ENCODE measurements around the gene HNRNPM.
"Not testable (repeated sequence)": the region's sequence is repeated elsewhere in the genome, so short reads cannot be mapped to it uniquely, and the experiment has no call there.

HNRNPM gene

DNA sequence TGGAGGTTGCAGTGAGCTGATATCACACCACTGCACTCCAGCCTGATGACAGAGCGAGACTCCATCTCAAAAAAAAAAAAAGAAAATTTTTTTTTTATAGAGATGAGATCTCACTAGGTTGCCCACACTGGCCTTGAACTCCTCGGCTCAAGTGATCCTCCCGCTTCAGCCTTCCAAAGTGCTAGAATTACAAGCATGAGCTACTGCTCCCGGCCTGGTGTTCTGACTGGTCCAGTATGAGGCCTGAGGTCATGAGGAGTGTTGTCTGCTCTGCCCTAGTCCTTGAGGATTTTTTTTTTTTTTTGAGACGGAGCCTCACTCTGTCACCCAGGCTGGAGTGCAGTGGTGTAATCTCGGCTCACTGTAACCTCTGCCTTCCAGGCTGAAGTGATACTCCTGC, 19.4 kb upstream of the HNRNPM start:
- DNase-seq: not testable (repeated sequence)

DNA sequence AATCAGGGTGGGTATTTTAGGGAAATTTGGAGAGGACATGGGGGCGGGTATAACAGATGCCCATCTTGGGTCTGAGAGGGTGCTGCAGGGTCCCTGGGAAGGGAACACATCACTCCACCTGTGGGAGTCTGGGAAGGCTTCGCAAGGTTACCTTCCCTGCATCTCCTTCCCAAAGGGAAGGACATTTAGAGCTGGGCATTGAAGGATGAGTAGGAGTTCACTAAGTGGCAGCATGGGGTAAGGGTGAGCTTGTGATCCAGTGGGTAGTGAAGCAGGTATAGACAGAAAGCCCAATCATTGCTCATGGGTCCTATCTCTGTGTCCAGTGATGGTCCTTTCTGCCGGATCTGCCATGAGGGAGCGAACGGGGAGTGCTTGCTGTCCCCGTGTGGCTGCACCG, 18.5 kb upstream of the HNRNPM start:
- no peak for DNase-seq

DNA sequence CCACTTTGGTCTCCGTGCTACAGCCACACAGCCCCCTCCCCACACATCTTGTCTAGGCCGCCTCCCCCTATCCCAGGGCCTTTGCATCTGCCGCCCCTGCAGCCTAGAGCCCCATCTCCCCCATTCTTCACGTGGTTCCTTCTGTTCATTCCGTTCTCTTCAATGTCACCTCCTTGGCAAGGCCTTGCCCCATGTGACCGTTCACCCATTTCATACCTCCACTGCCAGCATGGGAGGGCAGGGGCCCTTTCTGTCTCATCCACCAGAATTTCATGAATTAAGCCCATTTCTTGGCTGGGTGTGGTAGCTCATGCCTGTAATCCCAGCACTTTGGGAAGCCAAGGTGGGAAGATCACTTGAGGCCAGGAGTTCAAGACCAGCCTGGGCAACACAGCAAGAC, 15.7 kb upstream of the HNRNPM start:
- DNase-seq: no peak

DNA sequence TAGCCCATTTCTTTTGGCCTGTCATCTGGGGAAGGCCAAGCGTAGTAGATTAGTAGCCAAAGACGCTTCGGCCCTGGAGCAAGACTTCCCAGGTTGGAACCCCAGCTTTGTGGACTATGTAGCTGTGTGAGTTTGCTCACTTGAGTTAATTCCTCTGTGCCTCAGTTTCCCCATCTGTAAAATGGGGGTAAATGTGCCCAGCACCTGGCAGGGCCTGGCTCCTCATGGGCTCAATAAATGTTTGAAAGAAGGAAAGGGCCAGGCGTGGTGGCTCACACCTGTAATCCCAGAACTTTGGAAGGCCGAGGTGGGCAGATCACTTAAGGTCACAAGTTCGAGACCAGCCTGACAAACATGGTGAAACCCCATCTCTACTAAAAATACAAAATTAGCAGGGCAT, 14.9 kb upstream of the HNRNPM start:
- no peak for DNase-seq

DNA sequence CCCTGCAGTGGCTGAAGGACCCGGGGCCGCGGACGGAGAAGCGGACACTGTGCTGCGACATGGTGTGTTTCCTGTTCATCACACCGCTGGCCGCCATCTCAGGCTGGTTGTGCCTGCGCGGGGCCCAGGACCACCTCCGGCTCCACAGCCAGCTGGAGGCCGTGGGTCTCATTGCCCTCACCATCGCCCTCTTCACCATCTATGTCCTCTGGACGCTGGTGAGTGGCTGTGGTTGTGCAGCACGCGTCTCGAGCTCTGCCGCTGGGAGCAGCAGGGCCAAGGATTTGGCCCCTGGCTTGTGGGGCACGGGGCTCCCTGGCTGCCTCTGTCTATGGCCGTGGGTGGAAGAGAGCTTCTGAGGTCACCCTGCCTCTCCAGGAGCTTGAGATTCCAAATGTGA, 14.1 kb upstream of the HNRNPM start:
- DNase-seq: no peak

DNA sequence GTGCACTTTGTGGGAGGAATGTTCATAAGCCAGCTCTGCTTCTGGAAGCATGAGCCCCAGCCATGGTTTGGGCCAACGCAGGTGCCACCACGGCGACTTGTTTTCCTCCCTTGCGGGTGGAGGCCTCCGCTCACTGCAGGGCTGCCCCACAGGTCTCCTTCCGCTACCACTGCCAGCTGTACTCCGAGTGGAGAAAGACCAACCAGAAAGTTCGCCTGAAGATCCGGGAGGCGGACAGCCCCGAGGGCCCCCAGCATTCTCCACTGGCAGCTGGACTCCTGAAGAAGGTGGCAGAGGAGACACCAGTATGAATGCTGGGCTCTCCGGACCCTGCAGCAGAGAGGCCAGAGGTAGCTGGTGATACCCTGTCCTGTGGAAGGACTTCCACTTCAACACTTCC, 6.5 kb upstream of the HNRNPM start:
- no peak for DNase-seq

DNA sequence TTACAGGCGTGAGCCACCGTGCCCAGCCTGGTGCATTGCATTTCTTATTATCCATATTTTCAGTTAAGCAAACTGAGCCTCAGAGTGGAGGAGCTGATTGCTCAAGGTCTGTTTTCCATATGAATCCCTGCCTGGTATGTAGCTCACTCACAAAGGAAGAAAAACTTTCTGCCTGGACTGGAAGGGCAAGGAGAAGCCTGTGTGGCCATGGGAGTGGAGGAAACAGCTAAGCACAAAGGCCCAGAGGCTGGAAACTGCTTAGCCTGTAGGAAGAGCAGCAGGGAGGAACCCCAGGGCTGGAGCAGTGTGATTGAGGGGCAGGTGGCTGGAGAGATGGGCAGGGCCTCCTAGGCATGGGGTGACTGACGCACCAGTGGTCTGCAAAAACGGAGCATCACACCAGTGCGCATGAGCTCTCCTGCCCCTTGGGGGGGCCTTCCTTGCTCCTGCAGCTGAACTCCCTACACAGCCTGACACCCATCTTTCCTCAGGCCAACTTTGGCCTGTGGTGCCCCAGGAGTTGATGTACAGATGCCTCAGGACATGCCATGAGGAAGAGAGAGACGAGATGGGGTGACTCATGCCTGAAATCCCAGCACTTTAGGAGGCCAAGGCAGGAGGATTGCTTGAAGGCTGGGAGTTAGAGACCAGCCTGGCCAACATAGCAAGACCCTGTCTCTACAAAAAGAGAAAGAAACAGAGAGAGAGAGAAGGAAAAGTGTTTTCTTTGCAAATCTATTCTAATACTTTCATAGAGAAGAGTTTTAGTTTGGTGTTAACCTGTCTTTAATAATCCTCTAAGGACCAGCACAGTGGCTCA, 2.8 kb upstream of the HNRNPM start:
- DNase-seq: no peak

DNA sequence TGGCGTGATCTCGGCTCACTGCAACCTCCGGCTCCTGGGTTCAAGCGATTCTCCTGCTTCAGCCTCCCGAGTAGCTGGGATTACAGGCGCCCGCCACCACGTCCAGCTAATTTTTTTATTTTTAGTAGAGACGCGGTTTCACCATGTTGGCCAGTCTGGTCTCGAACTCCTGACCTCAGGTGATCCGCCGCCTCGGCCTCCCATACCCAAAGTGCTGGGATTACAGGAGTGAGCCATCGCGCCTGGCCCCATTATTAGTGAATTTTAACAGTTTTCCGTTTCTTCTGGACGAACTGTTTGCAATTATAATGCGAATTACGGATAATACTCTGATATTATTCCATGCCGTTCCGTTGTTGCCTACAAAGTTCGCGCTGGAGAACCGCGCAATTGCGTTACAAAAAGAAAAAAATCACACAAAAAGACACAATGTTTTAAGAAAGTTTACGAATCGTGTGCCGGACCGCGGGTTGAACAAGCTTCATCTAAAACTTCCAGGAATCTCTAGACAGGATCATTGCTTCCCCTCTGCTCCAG, 567 bp upstream of the HNRNPM start:
- DNase-seq: not testable (repeated sequence)

DNA sequence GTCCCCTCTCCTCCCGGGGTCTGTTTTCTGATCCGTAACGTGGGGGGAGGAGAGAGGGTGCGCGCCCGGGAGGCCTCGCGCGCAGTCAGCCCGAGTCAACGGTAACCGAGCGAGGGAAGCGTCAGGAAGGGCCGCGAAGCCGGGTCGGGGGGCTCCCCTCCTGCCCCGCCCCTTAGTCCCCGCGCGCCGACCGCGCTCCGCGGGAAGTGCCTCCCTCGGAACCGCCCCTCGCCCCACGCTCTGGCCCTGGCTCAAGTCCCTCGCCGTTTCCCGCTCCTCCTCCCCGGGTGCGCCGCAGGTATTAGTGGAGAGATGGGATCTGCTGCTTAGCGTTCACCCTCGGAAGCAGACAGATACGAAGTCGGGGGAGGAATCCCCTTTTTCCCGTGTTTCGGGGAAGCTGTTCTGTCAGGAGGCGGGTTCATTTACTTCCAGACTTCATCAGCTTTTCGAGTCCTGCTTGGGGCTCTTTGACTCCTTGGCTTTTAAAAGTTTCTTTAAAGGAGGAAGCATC, 770 bp downstream of the HNRNPM start:
- DNase-seq: no peak

DNA sequence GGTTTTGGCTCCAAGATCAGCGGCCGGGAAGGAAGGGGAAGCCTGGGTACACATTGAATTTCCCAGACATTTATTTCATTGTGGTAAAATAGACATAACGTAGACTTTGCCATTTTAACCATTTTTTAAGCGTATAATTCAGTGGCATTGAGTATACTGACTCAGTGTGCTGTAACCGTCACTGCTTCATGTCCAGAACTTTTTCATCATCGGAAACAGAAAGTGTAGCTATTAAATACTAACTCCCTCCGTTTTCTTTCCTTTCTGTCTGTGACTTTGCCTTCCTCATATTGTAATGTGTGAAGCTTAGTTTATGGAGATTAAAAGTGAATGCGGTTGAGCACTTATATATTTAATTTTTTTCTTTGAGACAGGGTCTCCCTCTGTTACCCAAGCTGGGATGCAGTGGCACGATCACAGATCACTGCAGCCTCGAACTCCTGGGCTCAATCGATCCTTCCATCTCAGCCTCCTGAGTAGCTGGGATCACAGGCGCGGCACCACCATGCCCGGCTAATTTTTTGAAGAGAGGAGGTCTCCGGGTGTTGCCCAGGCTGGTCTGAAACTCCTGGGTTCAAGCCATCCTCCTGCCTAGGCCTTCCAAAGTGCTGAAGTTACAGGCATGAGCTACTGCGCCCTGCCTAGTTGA, 1.4 kb downstream of the HNRNPM start:
- no peak for DNase-seq

DNA sequence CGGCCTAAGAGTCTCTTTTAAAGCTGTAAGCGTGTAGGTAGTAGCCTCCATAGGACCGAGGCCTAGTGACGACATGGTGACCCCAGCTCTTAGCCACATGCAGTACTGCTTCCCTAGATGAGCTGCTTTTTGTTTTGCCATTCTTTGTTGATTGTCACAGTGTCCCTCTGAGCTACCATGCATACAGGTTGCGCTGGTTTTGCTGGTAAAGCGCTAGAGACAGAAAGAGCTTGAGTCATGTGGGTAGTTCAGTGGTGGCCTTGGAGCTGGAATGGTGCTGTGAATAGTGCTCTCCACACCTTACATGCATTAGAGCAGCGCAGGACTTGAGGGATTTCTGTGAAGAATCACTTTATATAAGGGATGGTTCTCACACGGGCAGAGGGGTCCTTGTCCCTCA, 5.1 kb downstream of the HNRNPM start:
- DNase-seq: no peak

DNA sequence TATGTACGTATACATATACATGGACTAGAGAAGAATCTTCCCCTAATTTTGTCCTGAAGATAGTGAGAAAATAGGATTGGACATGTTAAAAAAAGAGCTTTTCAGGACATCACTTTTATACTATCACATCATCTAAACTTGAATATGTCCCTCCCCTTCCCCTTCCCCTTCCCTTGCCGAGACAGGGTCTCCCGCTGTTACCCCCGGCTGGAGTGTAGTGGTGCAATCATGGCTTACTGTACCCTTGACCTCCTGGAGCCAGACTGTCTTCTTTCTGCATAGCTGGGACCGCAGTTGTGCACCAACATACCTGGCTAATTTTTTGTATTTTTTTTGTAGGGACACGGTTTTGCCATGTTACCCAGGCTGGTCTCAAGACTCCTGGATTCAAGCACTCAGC, 6.6 kb downstream of the HNRNPM start:
- no peak for DNase-seq

DNA sequence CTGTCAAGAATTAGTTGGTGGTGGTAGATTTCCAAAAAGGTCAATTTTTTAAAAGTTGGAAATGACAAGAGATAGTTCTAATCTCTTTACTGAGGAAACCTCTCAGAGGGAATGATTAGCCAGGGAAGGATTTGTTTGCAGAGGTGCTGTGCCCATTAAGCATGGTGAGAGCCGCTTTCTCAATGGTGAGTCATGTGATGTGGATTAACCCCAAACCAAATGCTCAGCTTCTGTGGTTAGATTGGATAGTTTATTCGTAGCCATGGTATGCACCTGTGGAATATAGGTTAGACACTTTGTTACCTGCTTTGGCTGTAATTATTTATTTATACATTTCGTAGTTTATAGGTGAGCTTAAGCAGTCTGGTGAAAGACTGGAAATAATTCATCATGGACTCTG, 7.1 kb downstream of the HNRNPM start:
- no peak for DNase-seq

DNA sequence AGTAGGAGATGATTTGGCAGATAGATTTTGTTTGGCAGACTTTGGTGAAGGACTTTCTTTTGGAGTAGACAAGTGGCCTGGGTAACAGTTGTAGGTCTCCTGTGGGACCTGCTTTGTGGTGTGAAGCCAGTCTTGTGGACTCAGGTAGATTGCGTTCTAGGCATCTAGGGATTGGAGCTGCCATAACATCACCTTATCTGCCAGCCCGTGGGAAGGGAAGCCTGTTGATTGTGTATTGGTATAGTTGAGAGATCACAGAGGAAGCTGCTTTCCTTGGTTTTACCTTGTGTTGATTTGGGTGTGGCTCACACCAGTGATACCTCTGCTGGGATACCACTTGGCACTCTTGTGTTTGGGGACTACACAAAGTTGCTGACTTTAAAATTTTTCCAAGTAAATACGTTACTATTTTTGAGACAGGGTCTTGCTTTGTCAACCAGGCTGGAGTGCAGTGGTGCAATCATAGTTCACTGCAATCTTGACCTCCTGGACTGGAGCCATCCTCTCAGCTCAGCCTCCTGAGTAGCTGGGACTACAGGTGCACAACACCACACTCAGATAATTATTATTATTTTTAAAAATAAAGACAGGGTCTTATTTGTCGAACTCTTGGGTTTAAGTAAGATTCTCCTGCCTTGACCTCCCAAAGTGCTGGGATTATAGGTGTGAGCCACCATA, 7.8 kb downstream of the HNRNPM start:
- no peak for DNase-seq

DNA sequence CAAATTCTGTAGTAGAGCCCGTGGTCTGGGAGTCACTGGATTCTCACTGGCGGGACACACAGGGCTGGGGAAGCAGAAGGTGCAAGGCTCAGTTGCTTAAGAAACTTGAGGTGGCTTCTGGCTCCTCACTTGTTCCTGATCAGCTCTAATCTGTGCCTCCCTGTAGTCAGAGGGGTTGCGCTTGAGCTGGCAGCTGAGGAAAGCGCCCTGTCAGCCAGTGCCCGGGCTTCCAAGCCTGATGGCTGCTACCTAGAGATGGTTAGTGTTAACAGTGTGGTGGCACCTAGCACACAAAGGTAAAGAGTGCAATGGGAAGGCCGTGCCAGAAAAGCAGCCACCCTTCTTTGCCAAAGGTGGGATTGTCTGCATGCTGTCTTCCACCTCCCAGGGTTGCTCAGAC, 8.8 kb downstream of the HNRNPM start:
- no peak for DNase-seq

DNA sequence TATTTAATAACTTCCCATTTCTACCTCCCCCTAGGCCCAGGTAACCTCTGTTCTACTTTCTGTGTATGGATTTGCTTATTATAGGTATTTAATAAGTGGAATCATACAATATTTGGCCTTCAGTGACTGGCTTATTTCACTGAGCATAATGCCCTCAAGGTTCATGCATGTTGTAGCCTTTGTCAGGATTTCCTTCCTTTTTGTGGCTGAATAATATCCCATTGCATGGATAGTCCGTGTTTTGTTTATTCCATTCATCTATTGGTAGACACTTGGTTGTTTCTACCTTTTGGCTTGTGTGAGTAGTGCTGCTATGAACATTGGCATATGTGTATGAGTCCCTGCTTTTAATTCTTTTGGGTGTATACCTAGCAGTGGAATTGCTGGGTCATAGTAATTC, 9.4 kb downstream of the HNRNPM start:
- no peak for DNase-seq

DNA sequence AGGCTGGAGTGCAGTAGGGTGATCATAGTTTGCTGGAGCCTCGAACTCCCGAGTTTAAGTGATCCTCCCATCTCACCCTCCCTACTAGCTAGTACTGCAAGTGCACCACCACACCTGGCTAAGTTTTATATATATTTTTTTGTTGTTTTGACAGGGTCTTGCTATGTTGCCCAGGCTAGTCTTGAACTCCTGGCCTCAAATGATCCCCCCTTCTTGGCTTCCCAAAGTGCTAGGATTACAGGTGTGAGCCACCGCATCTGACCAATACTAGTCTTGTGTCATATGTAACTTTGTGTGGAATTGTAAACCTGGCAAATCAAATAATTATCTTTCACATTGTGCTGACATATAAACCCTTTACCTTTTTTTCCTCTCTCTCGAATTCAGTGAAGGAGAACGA, 10.2 kb downstream of the HNRNPM start:
- DNase-seq: no peak

DNA sequence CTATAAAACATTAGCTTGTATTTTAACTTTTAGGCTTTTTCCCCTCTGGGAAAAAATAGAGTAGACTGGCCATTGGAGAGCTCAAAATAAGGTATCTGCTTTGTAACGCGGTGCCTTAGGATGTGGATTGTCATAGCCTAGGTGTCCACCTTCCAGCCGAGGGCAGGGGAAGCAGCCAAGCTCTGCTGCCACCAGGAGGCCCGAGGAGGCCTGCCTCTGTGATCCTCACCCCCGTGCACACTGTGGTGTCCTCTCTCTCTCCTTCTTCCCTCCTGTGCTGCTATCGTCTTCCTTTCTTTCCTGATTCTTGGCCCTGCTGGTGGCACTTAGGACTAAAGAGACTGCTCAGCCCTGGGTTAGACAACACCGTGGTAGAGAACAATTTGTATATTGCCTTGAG, 11.3 kb downstream of the HNRNPM start:
- DNase-seq: no peak

DNA sequence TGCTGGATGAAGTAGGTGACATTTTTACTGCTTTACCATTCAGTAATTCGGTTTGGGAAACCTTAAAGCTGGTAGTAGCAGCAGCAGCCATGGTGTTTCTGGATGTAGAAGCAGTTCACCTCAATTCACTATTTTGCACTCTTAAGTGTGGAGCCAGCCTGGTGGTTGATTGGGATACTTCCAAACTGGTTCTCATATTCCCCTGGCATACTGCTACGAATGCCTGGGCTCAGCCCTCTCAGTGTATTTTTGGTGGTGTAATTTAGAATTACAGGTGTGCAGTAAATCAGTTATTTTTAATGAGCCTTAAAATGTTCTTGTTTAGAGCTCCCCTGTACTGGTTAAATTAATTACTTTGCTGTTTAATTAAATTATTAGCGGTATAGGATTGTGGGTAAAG, 12.4 kb downstream of the HNRNPM start:
- DNase-seq: no peak

DNA sequence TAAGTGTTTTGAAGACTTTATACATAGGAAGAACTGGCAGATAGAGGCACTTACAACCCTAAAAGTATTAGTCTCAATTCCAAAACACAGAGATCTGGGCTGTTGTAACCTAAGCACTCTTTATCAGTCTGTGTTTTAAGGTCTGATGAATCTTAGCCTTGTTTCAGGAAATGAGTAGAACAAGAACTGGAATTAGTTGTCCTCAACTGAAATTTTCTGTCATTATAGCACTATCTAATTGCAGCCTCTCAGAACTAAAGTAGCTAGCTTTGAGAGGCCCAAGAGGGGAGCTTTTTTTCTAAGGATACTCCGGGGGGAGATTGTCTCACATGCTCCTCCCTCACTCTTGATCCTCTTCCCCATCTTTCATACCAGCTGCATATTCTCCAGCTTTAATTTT, 13.1 kb downstream of the HNRNPM start:
- DNase-seq: no peak

DNA sequence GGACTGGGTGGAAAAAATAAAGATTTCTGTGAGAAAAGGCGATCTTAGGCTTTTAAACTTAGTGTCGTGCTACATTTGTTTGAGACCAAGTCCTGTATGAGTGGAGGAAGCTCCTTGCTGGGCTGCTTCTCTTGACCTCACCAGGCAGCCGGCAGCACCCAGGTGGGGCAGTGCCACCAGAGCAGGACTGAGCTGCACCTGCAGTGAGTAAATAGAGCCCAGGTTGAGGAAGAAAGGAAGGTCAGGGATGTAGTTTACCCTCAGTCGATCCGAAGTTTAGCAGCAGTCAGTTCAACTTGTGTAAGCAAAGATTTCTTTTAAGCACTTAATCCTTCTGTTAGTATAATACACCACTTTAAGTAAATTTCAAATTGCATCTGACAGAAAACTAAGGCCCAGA, 13.6 kb downstream of the HNRNPM start:
- DNase-seq: no peak

DNA sequence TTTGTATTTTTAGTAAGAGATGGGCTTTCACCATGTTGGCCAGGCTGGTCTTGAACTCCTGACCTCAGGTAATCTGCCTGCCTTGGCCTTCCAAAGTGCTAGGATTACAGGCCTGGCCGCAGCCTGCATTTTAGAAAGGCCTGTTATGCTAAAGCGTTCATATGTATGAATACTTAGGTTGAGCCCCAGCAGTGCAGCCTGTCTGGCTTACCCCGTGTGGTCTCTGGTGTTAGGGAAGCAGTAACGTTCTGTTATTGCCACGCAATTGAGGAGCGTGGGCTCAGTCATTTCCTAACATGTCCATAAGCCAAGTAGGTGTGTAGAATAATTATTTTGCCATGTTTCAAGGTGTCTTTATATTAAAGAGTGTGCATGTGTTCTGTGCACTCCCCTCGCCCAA, 14.3 kb downstream of the HNRNPM start:
- DNase-seq: no peak

DNA sequence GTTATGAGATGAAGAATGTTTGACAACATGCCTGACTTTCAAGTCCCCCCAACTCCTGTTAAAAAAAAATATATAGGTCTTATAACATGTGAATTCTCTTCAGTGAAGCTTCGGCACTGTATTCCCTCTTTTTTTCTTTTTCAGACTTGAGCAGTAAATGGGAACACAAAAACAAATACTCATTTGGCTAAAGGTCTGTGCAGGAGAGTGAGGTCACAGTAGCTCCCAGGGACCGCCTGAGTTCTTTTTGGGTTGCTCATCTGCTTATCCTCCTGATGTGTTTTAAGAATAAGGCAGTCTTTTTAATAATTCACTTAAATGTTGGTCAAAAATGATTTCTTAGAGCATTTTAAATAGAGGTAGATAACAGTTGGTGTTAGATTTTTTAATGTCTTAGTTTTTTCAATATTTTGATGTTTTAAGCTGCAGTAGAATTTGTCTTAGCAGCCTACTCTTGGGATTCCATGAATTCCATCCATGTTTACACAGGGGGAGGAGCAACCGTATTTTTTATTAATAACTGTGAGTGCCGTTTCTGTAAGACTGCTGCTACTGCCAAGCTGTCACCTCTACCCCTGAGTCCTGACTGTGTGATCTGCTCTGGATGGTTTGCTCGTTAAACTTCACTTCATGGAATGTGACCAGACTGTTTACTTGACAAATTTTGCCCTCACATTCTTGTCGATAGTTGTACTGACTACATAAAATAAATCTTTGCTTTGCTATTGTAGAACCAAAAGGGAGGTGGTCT, 14.9 kb downstream of the HNRNPM start:
- DNase-seq: no peak

Measured in NCI-H1930 (cell line).